NCI-H2227 (cell line): ENCODE measurements around the gene FAM177B.

ENCODE experiments used
- DNase-seq: peaks from one replicate; lab custom pipeline; 2025; ENCODE audit not compliant: unreplicated experiment; lab: John Stamatoyannopoulos, UW

FAM177B gene

DNA sequence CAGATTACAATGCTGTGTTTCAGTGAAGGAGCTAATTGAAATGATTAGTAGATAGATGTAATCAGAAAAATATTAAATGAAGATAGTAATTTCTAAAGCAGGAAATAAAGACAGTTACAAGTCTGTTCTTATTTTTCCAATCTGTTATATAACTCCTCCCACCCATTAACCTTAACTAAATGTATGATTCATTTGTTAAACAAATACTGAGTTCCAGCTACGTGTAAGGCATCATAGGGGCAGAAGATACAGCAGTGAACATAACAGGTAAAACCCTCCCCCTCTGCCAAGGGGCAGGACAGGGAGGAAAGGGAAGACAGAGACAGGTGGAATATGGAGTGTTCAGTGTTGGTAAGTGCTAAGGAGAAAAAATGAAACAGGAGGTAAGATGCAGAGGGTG lies at the start of gene FAM177B:
FAM177B (plus strand) TSS at position 231 of the 400 bp plus-strand sequence. CDS start 9,344 bp downstream, outside the sequence.
- peak; percentile 37 for DNase-seq

DNA sequence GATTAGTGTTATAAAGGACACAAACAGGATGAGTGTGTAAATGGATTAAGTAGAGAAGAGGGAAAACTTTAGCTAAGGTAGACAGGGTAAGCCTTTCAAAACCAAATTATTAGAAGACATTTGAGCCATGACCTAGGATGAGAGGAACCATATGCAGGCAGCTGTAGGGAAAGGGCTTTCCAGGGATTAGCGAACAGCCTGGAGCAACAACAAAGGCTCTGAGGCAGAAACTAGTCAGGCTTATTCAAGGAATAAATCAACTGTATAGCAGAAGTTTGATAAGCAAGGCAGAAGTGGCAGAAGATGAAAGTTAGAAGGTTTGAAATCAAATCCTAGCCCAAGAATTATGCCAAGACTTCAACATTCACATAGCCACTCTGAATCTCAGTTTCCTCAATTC lies 46.0 kb upstream of the FAM177B start:
- no peak for DNase-seq

DNA sequence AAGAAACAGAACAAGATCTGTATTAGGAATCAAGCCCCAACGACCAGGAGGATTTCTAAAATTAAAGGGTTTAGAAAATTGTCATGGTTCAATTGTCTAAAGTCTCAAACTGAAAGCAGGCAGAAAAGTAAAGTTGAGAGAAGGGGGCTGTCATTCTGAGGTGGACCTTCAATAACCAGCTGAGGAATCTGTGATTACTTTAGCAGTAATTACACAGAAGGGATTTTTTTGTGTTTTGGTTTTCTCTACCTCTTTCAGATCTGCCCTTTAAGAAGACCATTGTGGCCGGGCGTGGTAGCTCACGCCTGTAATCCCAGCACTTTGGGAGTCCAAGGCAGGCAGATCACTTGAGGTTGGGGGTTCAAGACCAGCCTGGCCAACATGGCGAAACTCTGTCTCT lies 42.1 kb upstream of the FAM177B start:
- DNase-seq = no peak

DNA sequence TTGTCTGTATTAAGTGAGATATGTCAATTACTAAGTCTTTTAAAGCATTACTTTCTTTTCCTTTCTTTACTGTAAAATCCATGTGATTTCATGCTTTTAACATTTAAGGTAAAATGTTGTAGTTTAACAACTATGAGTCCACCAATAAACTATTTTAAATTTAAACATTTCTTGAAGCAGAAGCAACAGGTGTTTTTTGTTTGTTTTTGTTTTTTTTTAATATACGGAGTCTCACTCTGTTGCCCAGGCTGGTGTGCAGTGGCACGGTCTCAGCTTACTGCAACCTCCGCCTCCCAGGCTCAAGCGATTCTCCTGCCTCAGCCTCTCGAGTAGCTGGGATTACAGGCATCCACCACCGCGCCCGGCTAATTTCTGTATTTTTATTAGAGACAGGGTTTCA lies 40.3 kb upstream of the FAM177B start:
- DNase-seq = no peak

DNA sequence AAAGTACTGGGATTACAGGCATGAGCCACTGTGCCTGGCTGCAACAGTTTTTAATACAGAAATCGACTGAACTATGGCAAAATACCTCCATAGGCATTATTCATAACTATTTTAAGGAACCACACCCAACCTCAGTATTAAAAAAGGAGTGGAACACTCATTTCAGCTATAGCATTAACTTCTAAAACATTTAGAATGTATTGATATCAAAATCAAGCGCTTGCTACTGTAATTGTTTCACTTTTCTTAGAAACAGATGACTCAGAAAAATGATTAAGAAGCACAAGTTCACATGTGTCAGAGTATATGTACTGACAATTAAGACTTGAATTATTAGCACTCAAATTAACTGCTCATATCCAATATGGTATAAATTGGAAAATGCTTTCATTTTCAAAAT lies 39.8 kb upstream of the FAM177B start:
- no peak for DNase-seq

DNA sequence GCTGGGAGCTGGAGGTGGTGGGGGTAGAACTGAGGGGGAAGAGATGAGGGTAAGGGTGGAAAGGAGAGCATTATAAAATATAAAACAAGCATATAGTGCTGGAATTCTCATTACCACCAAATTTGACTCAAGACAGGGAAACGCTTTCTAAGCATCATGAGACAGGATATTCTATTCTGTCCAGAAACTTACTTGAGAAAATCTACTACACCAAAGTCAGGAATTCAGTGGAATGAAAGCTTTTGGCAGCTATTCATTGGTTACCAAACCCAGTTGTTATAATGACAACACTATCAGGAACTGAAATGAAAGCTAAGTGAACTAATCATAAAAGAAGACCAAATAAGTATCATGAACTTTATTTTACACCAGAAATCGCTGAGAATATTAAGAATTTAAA lies 39.2 kb upstream of the FAM177B start:
- DNase-seq = no peak

DNA sequence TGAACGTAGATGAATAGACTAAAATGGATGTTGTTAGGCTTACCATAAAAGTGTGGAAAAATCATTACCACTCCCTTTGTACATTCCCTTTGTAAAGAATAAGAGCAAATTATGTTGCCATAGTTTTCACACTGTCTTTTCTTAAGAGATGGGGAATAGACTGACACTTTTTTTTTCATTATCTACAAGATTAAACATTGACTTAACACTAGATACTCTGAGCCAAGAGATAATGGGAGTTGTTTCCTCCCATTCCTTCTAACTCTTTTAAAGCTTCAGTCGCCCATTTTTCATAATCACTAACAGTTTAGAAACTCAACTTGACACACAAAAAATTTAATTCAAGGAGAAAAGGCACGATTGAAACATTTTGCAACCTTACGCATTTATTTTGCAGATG lies 34.8 kb upstream of the FAM177B start:
- no peak for DNase-seq

DNA sequence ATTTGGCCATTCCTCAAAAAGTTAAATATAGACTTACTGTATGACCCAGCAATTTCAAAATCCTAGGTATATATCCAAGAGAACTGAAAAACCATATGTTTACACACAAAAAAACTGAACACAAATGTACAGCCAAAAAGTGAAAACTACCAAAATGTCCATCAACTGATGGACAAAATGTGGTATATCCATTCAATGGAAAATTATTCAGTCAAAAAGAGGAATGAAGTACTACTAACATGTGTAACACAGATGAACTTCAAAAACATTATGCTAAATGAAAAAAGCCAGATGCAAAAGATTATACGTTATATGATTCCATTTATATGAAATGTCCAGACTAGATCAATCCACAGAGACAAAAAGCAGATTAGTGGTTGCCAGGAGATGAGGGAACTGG lies 32.7 kb upstream of the FAM177B start:
- DNase-seq = no peak

DNA sequence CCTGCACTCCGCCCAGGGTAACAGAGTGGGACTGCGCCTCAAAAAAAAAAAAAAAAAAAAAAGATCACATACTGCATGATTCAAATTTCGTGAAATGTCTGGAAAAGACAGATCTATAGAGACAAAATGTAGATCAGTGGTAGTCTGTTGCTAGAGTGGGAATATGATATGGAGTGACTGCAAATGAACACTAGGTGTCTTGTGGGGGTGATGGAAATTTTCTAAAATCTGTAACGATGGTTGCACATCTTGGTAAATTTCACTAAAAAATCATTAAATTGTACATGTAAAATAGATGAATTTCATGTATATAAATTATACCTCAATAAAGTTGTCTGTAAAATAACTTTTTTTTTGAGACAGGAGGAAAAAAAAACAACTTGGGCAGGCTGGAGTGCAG lies 30.2 kb upstream of the FAM177B start:
- no peak for DNase-seq

DNA sequence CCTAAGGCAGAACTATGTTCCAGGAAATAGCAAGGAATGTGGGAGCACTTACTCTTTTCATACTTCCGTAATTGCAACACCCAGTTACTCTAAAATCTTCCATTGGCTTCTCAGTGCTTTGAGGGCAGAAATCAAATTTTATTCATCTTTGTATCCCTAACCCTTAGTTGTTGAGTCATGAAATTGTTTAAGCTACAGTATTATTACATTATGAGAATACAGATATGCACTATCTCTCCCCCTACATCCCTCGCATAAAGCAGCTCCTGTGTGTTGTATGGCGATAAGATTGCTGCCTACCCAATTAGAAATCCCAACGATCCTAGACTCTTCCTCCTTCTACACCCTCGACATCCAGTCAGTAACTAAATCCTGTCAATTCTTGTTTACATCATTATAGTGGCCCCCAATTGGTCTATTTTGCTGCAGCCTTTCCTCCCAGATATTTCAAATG lies 27.3 kb upstream of the FAM177B start:
- no peak for DNase-seq

DNA sequence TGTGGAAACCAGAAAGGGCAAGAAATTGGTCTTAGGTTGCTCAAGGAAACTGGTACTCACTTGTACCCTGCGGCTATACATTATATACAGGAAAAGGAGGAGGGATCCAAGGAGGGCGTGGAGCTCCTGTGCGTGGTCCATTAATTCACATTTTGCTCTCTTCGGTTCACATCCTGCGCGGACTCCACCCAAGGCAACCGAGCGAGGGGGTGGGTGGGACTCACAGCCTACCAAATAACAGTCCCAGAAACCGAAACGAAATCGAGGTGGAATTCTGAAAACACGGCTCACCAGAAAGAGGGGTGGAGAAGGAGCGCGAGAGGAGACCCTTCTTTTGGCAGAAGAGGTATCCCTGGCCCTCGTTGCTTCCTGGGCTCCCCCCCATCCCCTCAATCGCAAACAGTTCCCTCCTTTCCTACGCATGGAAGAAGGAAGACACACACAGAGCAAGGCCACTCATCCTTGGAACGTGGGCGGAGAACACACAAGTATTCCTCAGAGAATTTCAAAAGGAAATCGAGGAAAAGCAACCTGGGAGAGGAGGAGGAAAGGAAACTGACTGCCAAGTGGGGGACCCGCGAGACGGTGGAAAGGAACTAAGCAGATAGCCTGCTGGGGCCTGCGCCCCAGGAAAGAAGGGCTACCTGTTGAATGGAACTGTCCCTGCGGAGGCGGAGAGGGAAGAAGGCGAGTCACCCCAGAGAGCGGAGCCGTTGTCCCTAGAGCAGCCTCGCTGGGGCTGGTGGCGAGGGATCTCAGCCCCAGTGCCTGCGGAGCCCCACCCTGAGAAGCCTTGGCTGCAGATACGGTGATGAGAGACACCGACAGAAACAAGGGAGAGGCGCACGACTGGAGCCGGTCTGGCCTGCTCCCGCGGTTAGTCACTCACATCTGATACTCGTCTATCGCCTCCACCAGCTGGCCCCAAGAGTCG lies 25.4 kb upstream of the FAM177B start:
- DNase-seq = peak; percentile 61

DNA sequence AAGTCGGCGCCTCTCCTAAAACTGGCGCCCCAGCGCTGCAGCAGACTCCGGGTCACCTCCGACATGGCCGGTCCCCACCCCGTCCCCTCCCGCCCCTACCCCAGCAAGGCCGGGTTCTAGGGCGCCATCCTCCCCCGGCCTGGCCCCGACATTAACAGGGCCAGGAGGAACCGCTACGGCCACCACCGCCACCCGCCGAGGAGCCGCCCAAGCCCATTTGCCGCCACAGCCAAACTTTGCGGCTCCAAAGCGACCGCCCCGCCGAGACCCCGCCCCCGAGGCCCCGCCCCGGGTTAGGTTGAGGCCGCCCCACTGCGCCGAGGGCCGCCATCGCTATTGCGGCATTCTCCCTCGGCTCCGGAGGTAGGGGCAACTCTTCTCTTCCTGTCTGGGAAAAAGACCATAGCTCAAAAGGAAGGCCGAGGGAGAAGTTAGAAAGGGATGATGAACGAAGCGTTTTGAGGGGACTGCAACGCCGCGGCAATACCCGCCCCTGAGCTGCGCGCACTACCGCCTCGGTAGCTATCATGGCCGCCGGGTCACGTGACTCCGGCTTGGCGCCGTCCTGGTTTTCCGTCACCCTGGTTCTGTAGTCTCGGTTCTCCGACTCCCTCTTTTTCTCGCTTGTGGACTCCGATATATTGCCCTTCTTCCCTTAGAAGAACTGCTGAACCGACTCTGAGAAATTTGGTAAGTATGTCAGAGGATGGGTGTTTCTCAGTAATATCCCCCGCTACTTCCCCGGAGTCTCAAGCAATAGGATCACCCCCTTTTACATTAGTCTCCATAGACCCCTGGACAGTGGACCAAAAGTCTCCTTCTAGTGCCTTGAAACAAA lies 24.5 kb upstream of the FAM177B start, which contains the start of the genes AIDA and BROX:
AIDA (minus strand) TSS at position 239 of the 838 bp plus-strand sequence; CDS start at position 65, 174 bp downstream.
BROX (plus strand) TSS at position 312 of the 838 bp plus-strand sequence. CDS start 3,136 bp downstream, outside the sequence.
- peak; percentile 92 for DNase-seq

DNA sequence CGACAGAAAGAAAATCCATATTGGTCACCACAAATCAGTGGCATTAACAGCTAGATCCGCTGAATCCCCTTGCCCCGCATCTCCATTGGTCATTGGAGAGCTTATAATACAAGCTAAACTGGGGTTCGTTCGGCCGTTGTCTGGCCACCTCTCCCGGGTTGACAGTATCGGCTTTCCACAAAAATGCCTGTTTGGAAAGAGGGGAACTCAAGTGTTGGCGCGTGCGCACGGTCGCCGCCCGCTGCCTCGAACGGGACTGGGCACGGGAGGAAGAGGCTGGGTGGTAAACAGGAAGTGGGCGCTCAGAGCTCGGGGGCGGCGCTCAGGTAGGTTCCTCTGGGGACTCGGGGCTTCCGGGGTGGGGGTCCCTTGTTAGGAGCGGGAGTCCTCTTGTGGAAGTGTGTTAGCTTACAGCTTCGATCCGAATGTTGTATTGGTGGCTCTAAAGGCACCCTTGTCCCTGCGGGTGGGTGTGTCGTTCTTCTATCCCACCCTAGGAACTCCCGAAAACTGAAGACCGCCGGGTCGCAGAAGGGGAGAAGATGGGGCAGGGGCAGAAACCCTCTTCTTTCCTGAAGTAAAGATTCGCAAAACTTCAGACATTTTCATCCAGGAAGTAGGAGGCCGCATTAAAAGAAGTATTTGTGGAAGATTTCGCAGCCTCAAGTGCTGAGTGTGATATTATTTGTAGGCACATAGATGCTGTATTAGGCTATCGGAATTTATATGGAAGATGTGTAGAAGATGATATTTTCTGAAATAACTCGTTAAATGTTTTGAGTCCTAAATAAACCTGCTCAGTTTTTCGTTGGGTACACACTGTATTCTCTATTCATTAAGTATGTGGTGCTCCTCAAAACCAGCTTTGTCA lies 23.7 kb upstream of the FAM177B start:
- peak; percentile 98 for DNase-seq

DNA sequence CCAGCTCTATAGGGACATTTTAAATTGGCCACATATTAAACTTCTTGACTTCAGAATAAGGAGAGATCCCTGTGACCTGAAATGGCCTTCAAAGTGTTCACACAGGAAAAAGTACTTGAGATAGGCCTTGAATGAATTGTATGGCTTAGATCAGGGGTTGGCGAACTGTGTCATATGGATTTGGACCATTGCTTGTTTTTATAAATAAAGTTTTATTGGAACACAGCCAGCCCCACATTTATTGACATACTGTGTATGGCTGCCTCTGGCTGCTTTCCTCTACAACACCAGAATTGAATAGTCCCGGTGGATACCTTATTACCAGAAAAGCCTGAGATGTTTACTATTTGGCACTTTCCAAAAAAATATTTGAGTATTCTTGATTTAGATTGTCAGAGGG lies 20.6 kb upstream of the FAM177B start:
- no peak for DNase-seq

DNA sequence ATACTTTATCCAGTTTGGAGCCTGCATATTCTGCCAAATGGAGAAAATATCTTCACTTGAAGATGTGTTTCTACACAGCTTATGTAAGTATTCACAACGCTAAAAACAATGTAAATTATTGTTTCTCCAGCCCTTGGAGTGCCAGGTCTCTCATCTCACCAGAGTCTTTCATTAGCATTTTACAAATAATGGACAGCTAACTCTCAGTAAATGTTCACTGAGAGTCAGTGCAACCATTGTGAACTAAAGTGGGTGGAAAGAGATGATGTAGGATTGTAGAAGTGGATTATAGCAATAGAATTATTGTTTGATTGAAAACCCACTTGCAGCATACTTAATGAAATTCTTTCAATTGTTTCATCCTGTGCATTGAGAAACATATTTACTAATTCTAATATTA lies 8.3 kb upstream of the FAM177B start:
- DNase-seq = no peak

DNA sequence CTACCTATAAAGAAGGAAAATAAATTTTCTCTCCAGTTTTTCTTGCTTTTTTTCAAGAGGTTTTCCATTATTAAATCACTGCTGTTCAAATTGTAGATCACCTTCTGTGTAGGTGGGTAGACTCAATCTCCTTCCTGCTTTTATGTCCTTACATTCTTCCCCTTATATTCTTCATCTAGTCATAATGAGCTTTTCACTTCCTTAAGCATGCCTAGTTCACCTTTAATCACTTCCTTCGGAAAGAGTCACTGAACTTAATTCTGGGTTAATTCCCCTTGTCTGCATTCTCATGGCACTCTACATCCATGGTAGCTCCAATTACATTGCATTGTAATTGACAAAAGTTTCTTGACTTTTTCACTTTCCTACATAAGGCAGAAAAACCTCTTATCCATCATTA lies 6.1 kb upstream of the FAM177B start:
- DNase-seq = no peak

DNA sequence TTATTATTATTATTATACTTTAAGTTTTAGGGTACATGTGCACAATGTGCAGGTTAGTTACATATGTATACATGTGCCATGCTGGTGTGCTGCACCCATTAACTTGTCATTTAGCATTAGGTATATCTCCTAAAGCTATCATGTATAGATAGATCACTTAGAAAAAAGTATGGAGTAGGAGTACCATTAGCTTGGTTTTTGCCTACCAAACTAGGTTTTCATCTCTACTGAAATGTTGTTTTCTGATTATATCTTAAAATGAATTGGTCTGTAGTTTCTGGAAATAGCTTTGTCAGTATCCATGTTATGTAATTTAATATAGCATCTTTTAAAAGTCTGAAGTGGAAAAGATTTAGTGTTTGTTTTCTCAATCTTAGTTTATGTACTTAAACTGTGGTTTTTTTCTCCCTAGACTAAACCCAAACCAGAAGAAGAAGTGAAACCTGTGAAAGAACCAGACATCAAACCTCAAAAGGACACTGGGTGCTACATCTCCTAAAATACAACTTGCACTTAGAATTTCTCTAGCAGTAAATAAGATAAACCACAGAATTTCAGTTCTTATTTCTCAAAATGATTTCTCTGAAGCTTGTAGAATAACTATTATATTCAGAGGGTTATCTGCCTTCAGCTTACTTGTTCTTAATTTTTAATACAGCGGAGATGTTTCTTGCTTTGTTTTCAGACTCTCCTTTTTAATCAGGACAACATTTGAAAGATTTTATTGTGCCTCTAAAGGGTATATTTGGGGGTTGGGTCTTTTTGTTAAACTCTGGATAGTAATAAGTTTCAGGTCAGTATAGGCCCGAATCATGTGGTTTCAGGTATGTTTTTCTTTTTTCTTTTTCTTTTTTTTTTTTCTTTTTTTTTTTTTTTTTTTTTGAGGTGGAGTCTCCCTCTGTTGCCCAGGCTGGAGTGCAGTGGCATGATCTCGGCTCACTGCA lies 4.5 kb upstream of the FAM177B start:
- DNase-seq = no peak

DNA sequence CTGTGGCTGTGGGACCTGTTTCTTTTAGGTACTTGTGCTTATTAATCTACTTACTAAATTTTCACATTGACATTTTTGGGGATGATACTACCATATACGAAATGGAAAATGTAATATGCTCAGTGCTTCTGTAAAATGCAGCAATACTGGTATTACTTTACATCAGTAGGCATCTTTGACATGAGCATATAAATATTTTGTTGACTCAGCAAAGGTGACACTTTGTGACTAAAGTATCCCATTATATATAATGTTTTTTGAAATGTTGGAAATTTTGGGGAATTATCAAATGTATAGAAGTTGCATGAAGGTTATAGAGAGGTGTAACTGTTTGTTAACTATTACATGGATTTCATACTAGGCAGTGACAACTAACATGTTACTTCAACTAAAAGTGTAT lies 2.3 kb upstream of the FAM177B start:
- DNase-seq = no peak

DNA sequence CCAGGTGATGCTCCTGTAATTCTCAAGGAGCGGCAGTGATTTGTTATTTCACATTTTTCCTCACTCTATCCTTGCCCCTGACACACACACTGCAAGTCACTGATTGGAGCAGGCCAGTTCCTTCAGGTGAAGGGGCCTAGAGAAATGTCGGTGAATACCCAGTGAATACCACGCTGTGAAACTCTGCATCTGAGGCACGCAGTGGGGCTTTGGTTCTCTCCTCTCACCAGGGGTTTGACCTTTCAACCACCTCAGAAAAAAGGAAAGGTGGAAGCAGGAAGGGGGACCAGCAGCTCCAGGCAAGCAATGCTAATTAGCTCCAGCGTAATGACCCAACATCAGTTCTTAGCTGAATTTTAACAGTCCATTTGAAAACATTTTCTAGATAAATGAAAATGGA lies 532 bp upstream of the FAM177B start:
- no peak for DNase-seq

DNA sequence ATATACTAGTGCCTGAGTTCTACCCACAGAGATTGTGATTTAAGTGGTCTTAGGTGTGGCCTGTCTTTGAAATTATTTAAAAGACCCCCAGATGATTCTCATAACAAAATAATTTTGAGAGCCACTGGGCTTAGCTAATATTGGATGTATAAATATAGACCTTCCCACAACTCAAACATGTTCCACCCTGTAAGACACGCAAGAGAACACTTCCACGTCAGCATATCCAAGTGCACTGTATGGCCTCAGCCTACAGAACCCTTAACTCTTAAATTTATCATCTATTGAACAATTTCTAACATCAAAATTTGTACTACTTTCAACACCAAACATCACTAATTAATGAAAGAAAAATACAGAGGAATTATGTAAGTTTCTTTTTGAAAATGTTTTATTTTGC lies 2.5 kb downstream of the FAM177B start:
- DNase-seq = no peak
